H1 (cell line): ENCODE data around the gene OR9A2. TPM values are rescaled to one million over a fixed set of nuclear protein-coding genes. Genes with fewer than 3 reads are reported as not detected.

Source experiments
- CTCF ChIA-PET: fragments of 300-600 bp; sonication (Branson Sonifier 250); formaldehyde crosslinking; loops from one replicate; lab custom pipeline; 2021; ENCODE audit not compliant: partially characterized antibody; lab: Charles Lee
- POLR2A ChIA-PET: fragments of 300-600 bp; sonication (Branson Sonifier 250); formaldehyde crosslinking; loops from one replicate; lab custom pipeline; 2021; ENCODE audit warnings: inconsistent platforms; ENCODE audit not compliant: partially characterized antibody; lab: Charles Lee
- DNase-seq, 2 experiments: peaks; one replicate each; pipeline versions ENCODE4 v3.0.0 to v3.0.0-alpha.2; 2010 to 2022; ENCODE audit warnings: low spot score in 2 of 2, low read depth in 1 of 2, mixed read lengths in 1 of 2
- FAIRE-seq: peaks from 2 replicates; lab custom pipeline; 2011; peaks lifted over from hg19 to GRCh38; lab: Jason Lieb, UNC
- H2AFZ ChIP-seq: 2 replicates; pipeline ENCODE4 v1.8.1; 2012; ENCODE audit warnings: low read length, inconsistent platforms
- H2AK5ac ChIP-seq: 2 replicates; pipeline ENCODE4 v1.6.1; 2013; ENCODE audit warnings: low read depth, low read length
- H2BK120ac ChIP-seq: replicated peaks from 2 replicates; pipeline ENCODE3; 2013; ENCODE audit warnings: low read depth, low read length, inconsistent platforms
- H2BK12ac ChIP-seq: 2 replicates; pipeline ENCODE4 v1.6.1; 2013; ENCODE audit warnings: low read depth, low read length
- H2BK15ac ChIP-seq: 2 replicates; pipeline ENCODE4 v1.6.1; 2013; ENCODE audit warnings: low read length
- H2BK20ac ChIP-seq: 2 replicates; pipeline ENCODE4 v1.6.1; 2013; ENCODE audit warnings: low read length
- H2BK5ac ChIP-seq: 2 replicates; pipeline ENCODE4 v1.6.1; 2013; ENCODE audit warnings: low read depth, low read length
- H3K14ac ChIP-seq: 2 replicates; pipeline ENCODE4 v1.6.1; 2013; ENCODE audit warnings: inconsistent platforms; ENCODE audit not compliant: insufficient read length
- H3K18ac ChIP-seq: 2 replicates; pipeline ENCODE4 v1.6.1; 2013; ENCODE audit warnings: low read length; ENCODE audit errors: extremely low read depth
- H3K23ac ChIP-seq: 2 replicates; pipeline ENCODE4 v1.6.1; 2013; ENCODE audit warnings: inconsistent platforms; ENCODE audit not compliant: insufficient read length
- H3K23me2 ChIP-seq: 2 replicates; pipeline ENCODE4 v1.6.1; 2013; ENCODE audit warnings: low read depth, low read length
- H3K27ac ChIP-seq: 2 replicates; pipeline ENCODE4 v1.6.1; 2011; ENCODE audit warnings: low read depth, low read length, inconsistent platforms
- H3K27me3 ChIP-seq, 4 experiments: replicated peaks in 1 of 4; 1 replicate in 1 of 4; 2 replicates in 3 of 4; pipeline versions ENCODE4 v1.6.1 to v1.8.1; 2011 to 2013; ENCODE audit warnings: low read length in 3 of 4, mild to moderate bottlenecking in 3 of 4, inconsistent platforms in 2 of 4, mixed read lengths in 2 of 4, moderate library complexity in 1 of 4; ENCODE audit not compliant: control insufficient read depth in 3 of 4, insufficient read depth in 3 of 4; ENCODE audit errors: extremely low read depth in 1 of 4
- H3K36me3 ChIP-seq, 4 experiments: 2 replicates each; pipeline versions ENCODE4 v1.6.1 to v1.8.1; 2011 to 2013; ENCODE audit warnings: mild to moderate bottlenecking in 4 of 4, low read length in 3 of 4, moderate library complexity in 2 of 4, control low read depth in 1 of 4, inconsistent platforms in 1 of 4; ENCODE audit not compliant: insufficient read depth in 4 of 4, control insufficient read depth in 2 of 4
- H3K4ac ChIP-seq: replicated peaks from 2 replicates; pipeline ENCODE3; 2013; ENCODE audit warnings: low read length, low read depth, mixed read lengths, inconsistent platforms; ENCODE audit not compliant: insufficient read length
- H3K4me1 ChIP-seq, 4 experiments: replicated peaks in 1 of 4; 1 replicate in 1 of 4; 2 replicates in 3 of 4; pipeline versions ENCODE4 v1.6.1 to v1.8.1; 2011 to 2013; ENCODE audit warnings: low read length in 3 of 4, inconsistent platforms in 2 of 4, mixed read lengths in 1 of 4; ENCODE audit not compliant: insufficient read depth in 4 of 4, control insufficient read depth in 3 of 4
- H3K4me2 ChIP-seq, 2 experiments: 2 replicates each; pipeline versions ENCODE4 v1.6.1 to v1.8.1; 2011 to 2013; ENCODE audit warnings: low read depth in 2 of 2, low read length in 2 of 2, control low read depth in 1 of 2, inconsistent platforms in 1 of 2, mild to moderate bottlenecking in 1 of 2; ENCODE audit not compliant: insufficient read depth in 1 of 2
- H3K4me3 ChIP-seq, 4 experiments: fragments of 200-600, 300-600 bp in 1 of 4; sonication (generic), shearing (Covaris generic), sonication (Bioruptor Twin) in 1 of 4; 2 replicates each; pipeline versions ENCODE4 v1.5.1 to v1.8.1; 2011 to 2016; ENCODE audit warnings: low read length in 4 of 4, low read depth in 3 of 4, control low read depth in 2 of 4, inconsistent platforms in 2 of 4, mild to moderate bottlenecking in 2 of 4, mixed read lengths in 1 of 4, moderate library complexity in 1 of 4; ENCODE audit not compliant: insufficient read depth in 2 of 4; ENCODE audit errors: extremely low read depth in 1 of 4
- H3K56ac ChIP-seq: replicated peaks from 2 replicates; pipeline ENCODE3; 2013; ENCODE audit warnings: low read depth, mild to moderate bottlenecking, mixed read lengths, low read length, inconsistent platforms; ENCODE audit not compliant: insufficient read length
- H3K79me1 ChIP-seq: 2 replicates; pipeline ENCODE4 v1.6.1; 2013; ENCODE audit warnings: low read depth, low read length, control low read depth
- H3K79me2 ChIP-seq, 2 experiments: 2 replicates each; pipeline versions ENCODE4 v1.6.1 to v1.8.1; 2012 to 2013; ENCODE audit warnings: low read length in 2 of 2, mild to moderate bottlenecking in 2 of 2, inconsistent platforms in 1 of 2; ENCODE audit not compliant: insufficient read depth in 2 of 2, control insufficient read depth in 1 of 2
- H3K9ac ChIP-seq, 4 experiments: replicated peaks in 1 of 4; 1 replicate in 1 of 4; 2 replicates in 3 of 4; pipeline versions ENCODE4 v1.6.1 to v1.8.1; 2011 to 2013; ENCODE audit warnings: low read depth in 3 of 4, low read length in 3 of 4, control low read depth in 2 of 4, mild to moderate bottlenecking in 2 of 4, moderate library complexity in 2 of 4, inconsistent platforms in 1 of 4; ENCODE audit errors: extremely low read depth in 1 of 4
- H3K9me3 ChIP-seq, 2 experiments: 2 replicates each; pipeline versions ENCODE4 v1.6.1 to v1.8.1; 2012 to 2013; ENCODE audit warnings: mild to moderate bottlenecking in 2 of 2, moderate library complexity in 2 of 2, control low read depth in 1 of 2, inconsistent platforms in 1 of 2, low read depth in 1 of 2, low read length in 1 of 2, mixed read lengths in 1 of 2; ENCODE audit not compliant: insufficient read depth in 2 of 2
- H4K20me1 ChIP-seq, 2 experiments: replicated peaks in 1 of 2; 2 replicates each; pipeline versions ENCODE3 to v1.8.1; 2011 to 2013; ENCODE audit warnings: inconsistent platforms in 2 of 2, low read length in 2 of 2, mild to moderate bottlenecking in 1 of 2; ENCODE audit not compliant: insufficient read depth in 2 of 2, control insufficient read depth in 1 of 2
- H4K5ac ChIP-seq: 2 replicates; pipeline ENCODE4 v1.6.1; 2013; ENCODE audit warnings: low read length, low read depth, mixed read lengths, inconsistent platforms; ENCODE audit not compliant: insufficient read length
- H4K8ac ChIP-seq: 2 replicates; pipeline ENCODE4 v1.8.0; 2013; ENCODE audit warnings: mild to moderate bottlenecking, moderate library complexity, low read length, inconsistent platforms; ENCODE audit not compliant: insufficient read depth; ENCODE audit errors: extremely low read depth
- H4K91ac ChIP-seq: replicated peaks from 2 replicates; pipeline ENCODE3; 2013; ENCODE audit warnings: low read length, mixed read lengths, inconsistent platforms; ENCODE audit not compliant: insufficient read length
- ASH2L ChIP-seq: fragments of 200-600, 300-600 bp; sonication (generic); IDR thresholded peaks from one replicate; pipeline ENCODE4 v1.7.1; 2017; ENCODE audit warnings: low read length
- BACH1 ChIP-seq: IDR thresholded peaks from 2 replicates; pipeline ENCODE4 v1.6.1; 2012; ENCODE audit warnings: low read length, improper control_type of control experiment
- BRCA1 ChIP-seq: IDR thresholded peaks from 2 replicates; pipeline ENCODE4 v1.6.1; 2012; ENCODE audit warnings: low read depth, low read length, improper control_type of control experiment
- CREB1 ChIP-seq: IDR thresholded peaks from 2 replicates; pipeline ENCODE4 v1.6.1; 2012; ENCODE audit warnings: inconsistent platforms
- EP300 ChIP-seq, 2 experiments: IDR thresholded peaks; 1 replicate in 1 of 2; 2 replicates in 1 of 2; pipeline ENCODE4 v1.6.1; 2011 to 2012; ENCODE audit warnings: low read depth in 2 of 2, low read length in 2 of 2, mild to moderate bottlenecking in 2 of 2, borderline replicate concordance in 1 of 2, inconsistent platforms in 1 of 2, moderate library complexity in 1 of 2
- GABPA ChIP-seq: IDR thresholded peaks from 2 replicates; pipeline ENCODE4 v1.6.1; 2011; ENCODE audit warnings: mild to moderate bottlenecking, low read length, moderate library complexity, borderline replicate concordance; ENCODE audit not compliant: insufficient read depth
- KDM1A ChIP-seq: fragments of 200-600, 300-600 bp; sonication (generic); IDR thresholded peaks from 2 replicates; pipeline ENCODE4 v1.7.1; 2016; ENCODE audit warnings: mild to moderate bottlenecking, low read length, borderline replicate concordance
- NRF1 ChIP-seq: IDR thresholded peaks from 2 replicates; pipeline ENCODE4 v1.6.1; 2011; ENCODE audit warnings: mild to moderate bottlenecking, low read depth, low read length, improper control_type of control experiment
- POLR2AphosphoS5 ChIP-seq: IDR thresholded peaks from 2 replicates; pipeline ENCODE4 v1.6.1; 2011; ENCODE audit warnings: low read depth, low read length
- SAP30 ChIP-seq: fragments of 300-600 bp; sonication (generic); IDR thresholded peaks from 2 replicates; pipeline ENCODE4 v1.7.1; 2012; ENCODE audit warnings: low read length, moderate library complexity, mild to moderate bottlenecking, inconsistent platforms; ENCODE audit not compliant: insufficient read depth, insufficient replicate concordance
- SIN3A ChIP-seq, 2 experiments: IDR thresholded peaks in 1 of 2; conservative IDR thresholded peaks in 1 of 2; 2 replicates each; pipeline ENCODE4 v1.6.1; 2011 to 2012; ENCODE audit warnings: low read length in 2 of 2, improper control_type of control experiment in 1 of 2, low read depth in 1 of 2, mild to moderate bottlenecking in 1 of 2
- WGBS, 2 experiments: shearing (Covaris generic) in 1 of 2; methylation state at CpG; one replicate each; pipeline versions ENCODE4 v1.1.6 to v1.1.7; 2013 to 2015; ENCODE audit warnings: low lambda C conversion rate in 2 of 2, mixed read lengths in 2 of 2, inconsistent platforms in 1 of 2, low coverage in 1 of 2, missing lambda C conversion rate in 1 of 2; ENCODE audit not compliant: insufficient replicate concordance in 2 of 2, insufficient coverage in 1 of 2, insufficient read length in 1 of 2; ENCODE audit errors: extremely low coverage in 1 of 2, missing lambda C conversion rate in 1 of 2; 5-methylcytosine and 5-hydroxymethylcytosine counted together
- polyA plus RNA-seq, 7 experiments: library from polyadenylated mRNA; depleted of rRNA in 3 of 7; stranded (reverse) in 5 of 7; unstranded in 2 of 7; fragments of >200 nt in 5 of 7; fragments of 200-250 nt in 2 of 7; gene quantifications; 1 replicate in 5 of 7; 2 replicates in 1 of 7; 4 replicates in 1 of 7; pipeline versions ENCODE4 v1.2.1 to v1.2.3, GENCODE V29; 2011 to 2013; ENCODE audit warnings: missing spikeins in 2 of 7, mixed read lengths in 2 of 7
- total RNA-seq: library from RNA; stranded (reverse); fragmentation: NEBNext Ultra II Directional; extraction: Animal tissue kit (Norgen Biotek cat#: 25700); gene quantifications from 2 replicates; pipeline ENCODE4 v1.2.1, GENCODE V29; 2021

OR9A2 gene
- total and polyA plus RNA-seq, 2 of the 8 experiments (the other 6 are each of a cell fraction or from before 2014, with no cell fraction given) = not detected

GRCh38 chr7:143015084-143015483 is 11.8 kb downstream of the OR9A2 start:
- Histone ChIP-seq H3K4me3 (no peak overlapping the region), H3K4me1 (peaks cover 0 to 3% (median 0%) of the 10 kb centered on the region in 4 experiments; a peak in 1 of 7 replicates), H4K8ac (no peak overlapping the region), H3K27me3 (no peaks in the 10 kb centered on the region), H3K14ac (no peak overlapping the region), H3K18ac (no peak overlapping the region), H2AFZ (no peak overlapping the region), H3K36me3 (no peaks in the 10 kb centered on the region), H3K4ac (no peak overlapping the region), H3K9me3 (no peaks in the 10 kb centered on the region), H4K20me1 (no peaks in the 10 kb centered on the region), H4K91ac (no peak overlapping the region), H2BK20ac (no peak overlapping the region), H3K56ac (no peak overlapping the region), H3K79me2 (no peaks in the 10 kb centered on the region), H3K23ac (no peak overlapping the region), H2BK12ac (no peak overlapping the region), H4K5ac (no peak overlapping the region), H2BK5ac (no peak overlapping the region), H2AK5ac (no peak overlapping the region), H3K23me2 (no peaks in the 10 kb centered on the region), H3K79me1 (no peaks in the 10 kb centered on the region), H2BK120ac (no peak overlapping the region), H3K4me2 (no peak overlapping the region), H3K9ac (no peak overlapping the region), H3K27ac (no peak overlapping the region), H2BK15ac (no peak overlapping the region)
- WGBS, 2 experiments = 85% methylated on average over 2 of the region's 2 CpGs; no CpG with 5 or more reads in 1 of the 2 experiments
- ChIA-PET CTCF (interaction anchor here (1.0 to 19.0 kb wide), 7 partner anchors 9 to 204 kb away, joined by 3 to 480 read pairs (median 5); partner anchors contain the start of gene TAS2R40), POLR2A (no interaction called here)
- DNase-seq (no peak), FAIRE-seq (no peak)
- TF ChIP-seq NRF1 = no peak
- no peak for TF ChIP-seq GABPA
- TF ChIP-seq BRCA1 = no peak
- TF ChIP-seq EP300 (IDR thresholded peaks at IDR 0.05; ENCODE audit: borderline replicate concordance in 1 of 2, low read depth in 2 of 2, low read length in 2 of 2) = no peak
- no peak for TF ChIP-seq SIN3A (conservative IDR thresholded peaks at IDR 0.05 in 1 of 2, IDR thresholded peaks at IDR 0.05 in 1 of 2; ENCODE audit: low read depth in 1 of 2, low read length in 2 of 2)
- TF ChIP-seq KDM1A = no peak
- TF ChIP-seq CREB1 = no peak
- no peak for TF ChIP-seq POLR2AphosphoS5
- TF ChIP-seq SAP30 = no peak
- no peak for TF ChIP-seq BACH1
- TF ChIP-seq ASH2L = no peak
